NB4 (cell line): ENCODE data around the gene STK32B.
"Not testable (repeated sequence)": the region's sequence is repeated elsewhere in the genome, so short reads cannot be mapped to it uniquely, and the experiment has no call there.

Experiments
- DNase-seq: peaks from one replicate; pipeline ENCODE4 v3.0.0; 2010; ENCODE audit warnings: low read depth
- H3K4me3 ChIP-seq: one replicate; pipeline ENCODE4 v1.5.1; 2011; ENCODE audit warnings: mild to moderate bottlenecking, low read depth, low read length, moderate library complexity
- CTCF ChIP-seq: IDR thresholded peaks from one replicate; pipeline ENCODE4 v1.5.1; 2012; ENCODE audit warnings: low read depth, low read length
- MAX ChIP-seq: IDR thresholded peaks from 2 replicates; pipeline ENCODE4 v1.6.1; 2011; ENCODE audit warnings: low read depth, low read length
- MYC ChIP-seq: IDR thresholded peaks from 2 replicates; pipeline ENCODE4 v1.6.1; 2011; ENCODE audit warnings: low read depth, low read length
- POLR2A ChIP-seq: IDR thresholded peaks from 2 replicates; pipeline ENCODE4 v1.6.1; 2011; ENCODE audit warnings: mild to moderate bottlenecking; ENCODE audit not compliant: insufficient read length; ENCODE audit errors: extremely low read depth

STK32B gene

GRCh38 chr4:5283837-5284236, 232.6 kb downstream of the STK32B start:
- DNase-seq = no peak
- TF ChIP-seq POLR2A = no peak
- TF ChIP-seq MAX = no peak
- no peak for TF ChIP-seq MYC
- TF ChIP-seq CTCF = no peak

GRCh38 chr4:5284517-5284916, 233.2 kb downstream of the STK32B start:
- DNase-seq = no peak
- TF ChIP-seq MYC (no peak), MAX (no peak), POLR2A (no peak), CTCF (no peak)
- no peak overlapping the region for H3K4me3 ChIP-seq

More at GRCh38 chr4:5283837-5284236, 232.6 kb downstream of the STK32B start:
- no peak overlapping the region for H3K4me3 ChIP-seq

- H3K4me3 ChIP-seq = no peak overlapping the region
- TF ChIP-seq CTCF (no peak), MYC (no peak), POLR2A (no peak)
- no peak for DNase-seq
Observed at GRCh38 chr4:5292101-5292500, 240.8 kb downstream of the STK32B start.

DNA sequence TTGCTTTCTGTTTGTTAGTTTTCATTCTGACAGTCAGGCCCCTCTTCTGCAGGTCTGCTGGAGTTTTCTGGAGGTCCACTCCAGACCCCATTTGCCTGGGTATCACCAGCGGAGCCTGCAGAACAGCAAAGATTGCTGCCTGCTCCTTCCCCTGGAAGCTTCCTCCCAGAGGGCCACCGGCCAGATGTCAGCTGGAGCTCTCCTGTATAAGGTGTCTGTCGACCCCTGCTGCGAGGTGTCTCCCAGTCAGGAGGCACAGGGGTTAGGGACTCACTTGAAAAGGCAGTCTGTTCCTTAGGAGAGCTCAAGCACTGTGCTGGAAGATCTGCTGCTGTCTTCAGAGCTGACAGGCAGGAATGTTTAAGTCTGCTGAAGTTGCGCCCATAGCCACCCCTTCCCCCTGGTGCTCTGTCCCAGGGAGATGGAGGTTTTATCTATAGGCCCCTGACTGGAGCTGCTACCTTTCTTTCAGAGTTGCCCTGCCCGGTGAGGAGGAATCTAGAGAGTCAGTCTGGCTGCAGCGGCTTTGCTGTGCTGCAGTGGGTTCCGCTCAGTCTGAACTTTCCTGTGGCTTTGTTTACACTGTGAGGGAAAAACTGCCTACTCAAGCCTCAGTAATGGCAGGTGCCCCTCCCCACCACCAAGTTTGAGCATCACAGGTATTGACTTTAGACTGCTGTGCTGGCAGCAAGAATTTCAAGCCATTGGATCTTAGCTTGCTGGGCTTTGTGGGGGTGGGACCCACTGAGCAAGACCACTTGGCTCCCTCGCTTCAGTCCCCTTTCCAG, 246.9 kb downstream of the STK32B start:
- DNase-seq, H3K4me3 ChIP-seq: not testable (repeated sequence)

DNA sequence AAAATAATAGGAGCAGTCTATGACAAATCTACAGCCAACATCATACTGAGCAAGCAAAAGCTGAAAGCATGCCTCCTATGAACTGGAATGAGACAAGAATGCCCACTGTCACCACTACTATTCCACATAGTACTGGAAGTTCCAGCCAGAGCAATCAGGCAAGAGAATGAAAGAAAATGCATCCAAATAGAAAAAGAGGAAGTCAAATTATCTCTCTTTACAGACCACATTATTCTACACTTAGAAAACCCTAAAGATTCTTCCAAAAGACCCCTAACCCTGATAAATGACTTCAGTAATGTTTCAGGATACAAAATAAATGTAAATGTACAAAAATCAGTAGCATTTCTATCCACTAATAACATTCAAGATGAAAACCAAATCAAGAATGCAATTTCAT, 249.0 kb downstream of the STK32B start:
- no peak overlapping the region for H3K4me3 ChIP-seq
- TF ChIP-seq MAX (no peak), CTCF (no peak), MYC (no peak), POLR2A (no peak)
- no peak for DNase-seq

DNA sequence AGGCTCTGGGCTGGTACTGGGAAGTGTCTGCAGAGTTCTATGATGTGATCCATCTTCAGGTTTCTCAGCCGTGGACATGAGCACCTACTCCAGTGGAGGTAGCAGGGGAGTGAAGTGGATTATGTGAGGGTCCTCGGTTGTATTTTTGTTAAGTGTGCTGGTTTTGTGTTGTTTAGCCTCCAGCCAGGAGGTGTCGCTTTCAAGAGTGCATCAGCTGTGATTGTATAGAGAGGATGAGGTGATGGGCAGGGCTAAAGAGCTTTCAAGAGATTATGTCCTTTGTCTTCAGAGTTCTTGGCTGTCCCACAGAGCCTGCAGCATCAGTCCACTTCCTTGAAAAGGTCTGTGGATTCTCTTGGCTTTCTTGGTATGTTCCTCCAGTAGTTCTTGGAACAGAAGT, 256.6 kb downstream of the STK32B start:
- TF ChIP-seq MAX (no peak), MYC (no peak), CTCF (no peak), POLR2A (no peak)
- H3K4me3 ChIP-seq = no peak overlapping the region
- no peak for DNase-seq
